ENCODE results near the gene SATB2.

The SATB2 gene

DNA sequence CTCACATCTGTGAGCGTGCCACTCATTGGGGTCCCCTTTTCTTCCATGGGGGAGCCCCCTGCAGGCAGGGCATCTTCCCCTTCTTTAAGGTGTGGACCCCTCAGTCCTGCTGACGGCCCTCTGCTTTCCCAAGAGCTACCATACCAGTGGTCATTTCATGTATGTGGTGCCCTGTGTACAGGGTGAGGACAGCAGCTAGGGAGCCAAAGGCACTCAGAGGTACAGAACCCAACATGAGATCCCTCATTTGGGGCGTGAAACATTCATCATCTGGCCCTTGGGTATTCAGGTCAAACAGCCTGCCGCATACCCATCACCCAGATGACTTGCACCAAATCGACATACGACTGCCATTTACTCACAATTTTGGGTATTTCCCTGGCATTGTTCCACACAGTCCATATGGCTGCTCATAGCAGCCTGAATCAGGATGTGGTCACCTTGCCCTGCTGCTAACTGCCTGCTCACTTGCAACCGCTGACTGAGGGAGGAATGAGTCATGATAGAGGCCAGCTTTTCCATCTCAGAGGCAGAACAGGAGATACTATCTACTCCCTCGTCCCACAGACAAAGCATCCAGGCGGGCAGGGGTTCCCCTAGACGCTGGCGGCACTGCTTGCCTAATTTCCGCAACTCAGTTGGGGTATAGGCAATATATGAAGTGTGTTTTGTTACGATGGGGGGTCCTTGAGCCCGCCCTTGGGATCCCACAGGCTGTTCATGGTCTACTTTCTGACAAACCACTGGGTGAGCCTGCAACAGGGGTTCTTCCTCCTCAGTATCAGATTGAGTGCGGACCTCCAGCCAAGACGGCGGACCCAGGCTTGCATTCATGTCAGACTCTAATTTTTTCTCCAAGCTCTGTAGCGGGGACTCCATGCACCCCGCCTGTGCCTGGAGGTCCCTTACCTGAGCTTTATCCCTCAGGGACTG, 228.6 kb downstream of the SATB2 start:
- peak; percentile 96 for DNase-seq

- DNase-seq, result peak; percentile 24
Observed at GRCh38 chr2:199223791-199224190, 233.9 kb downstream of the SATB2 start.

- DNase-seq, result no peak
Observed at GRCh38 chr2:199220920-199221319, 236.8 kb downstream of the SATB2 start.

GRCh38 chr2:199219551-199219950, 238.2 kb downstream of the SATB2 start:
- no peak for DNase-seq

Measured in fibroblast of skin of right biceps (primary cell).